H9 (cell line): ENCODE data around the gene KCTD2. TPM values are rescaled to one million over a fixed set of nuclear protein-coding genes. Genes with fewer than 3 reads are reported as not detected.

Experiments
- DNase-seq: peaks from one replicate; pipeline ENCODE4 v3.0.0-alpha.2; 2017
- H2AFZ ChIP-seq: one replicate; pipeline ENCODE4 v1.6.1; 2013; ENCODE audit warnings: mild to moderate bottlenecking, low read length, control low read depth, moderate library complexity
- H2AK5ac ChIP-seq: 2 replicates; pipeline ENCODE4 v1.6.1; 2013; ENCODE audit warnings: low read length, control low read depth, mixed read lengths; ENCODE audit not compliant: insufficient read length
- H2BK120ac ChIP-seq: one replicate; pipeline ENCODE4 v1.6.1; 2013; ENCODE audit warnings: low read depth, mild to moderate bottlenecking, low read length, control low read depth, inconsistent platforms; ENCODE audit not compliant: poor library complexity, severe bottlenecking
- H2BK12ac ChIP-seq: 2 replicates; pipeline ENCODE4 v1.6.1; 2013; ENCODE audit warnings: low read length, control low read depth, mixed read lengths, low read depth; ENCODE audit not compliant: insufficient read length
- H2BK15ac ChIP-seq: 2 replicates; pipeline ENCODE4 v1.6.1; 2013; ENCODE audit warnings: low read depth, low read length, control low read depth
- H2BK20ac ChIP-seq: one replicate; pipeline ENCODE4 v1.6.1; 2013; ENCODE audit warnings: low read depth, mild to moderate bottlenecking, low read length, control low read depth, inconsistent platforms; ENCODE audit not compliant: poor library complexity, severe bottlenecking
- H2BK5ac ChIP-seq: 2 replicates; pipeline ENCODE4 v1.6.1; 2013; ENCODE audit warnings: low read length, control low read depth, mixed read lengths; ENCODE audit not compliant: insufficient read length
- H3K14ac ChIP-seq: 2 replicates; pipeline ENCODE4 v1.6.1; 2013; ENCODE audit warnings: low read length, control low read depth; ENCODE audit not compliant: insufficient read depth
- H3K18ac ChIP-seq: 2 replicates; pipeline ENCODE4 v1.6.1; 2013; ENCODE audit warnings: low read depth, mild to moderate bottlenecking, mixed read lengths, low read length, control low read depth; ENCODE audit not compliant: insufficient read length
- H3K23ac ChIP-seq: 2 replicates; pipeline ENCODE4 v1.6.1; 2013; ENCODE audit warnings: low read length, control low read depth, mixed read lengths, low read depth; ENCODE audit not compliant: insufficient read length
- H3K23me2 ChIP-seq: 2 replicates; pipeline ENCODE4 v1.6.1; 2013; ENCODE audit warnings: low read depth, mild to moderate bottlenecking, mixed read lengths, low read length, control low read depth; ENCODE audit not compliant: insufficient read length, poor library complexity, severe bottlenecking
- H3K27ac ChIP-seq: 2 replicates; pipeline ENCODE4 v1.5.1; 2013; ENCODE audit warnings: low read length, control low read depth, mixed read lengths, low read depth; ENCODE audit not compliant: insufficient read length
- H3K27me3 ChIP-seq: 2 replicates; pipeline ENCODE4 v1.6.1; 2013; ENCODE audit warnings: low read length, control low read depth, inconsistent platforms; ENCODE audit not compliant: insufficient read depth
- H3K4ac ChIP-seq: 2 replicates; pipeline ENCODE4 v1.6.1; 2013; ENCODE audit warnings: low read depth, mild to moderate bottlenecking, control low read depth, inconsistent platforms, low read length, moderate library complexity
- H3K4me1 ChIP-seq: 2 replicates; pipeline ENCODE4 v1.6.1; 2013; ENCODE audit warnings: low read length, control low read depth, inconsistent platforms; ENCODE audit not compliant: insufficient read depth
- H3K4me2 ChIP-seq: 2 replicates; pipeline ENCODE4 v1.6.1; 2013; ENCODE audit warnings: low read length, control low read depth, mixed read lengths; ENCODE audit not compliant: insufficient read length, insufficient read depth
- H3K56ac ChIP-seq: 2 replicates; pipeline ENCODE4 v1.6.1; 2013; ENCODE audit warnings: low read depth, mild to moderate bottlenecking, mixed read lengths, low read length, control low read depth; ENCODE audit not compliant: insufficient read length
- H3K79me1 ChIP-seq: 2 replicates; pipeline ENCODE4 v1.6.1; 2013; ENCODE audit warnings: low read depth, mild to moderate bottlenecking, moderate library complexity, low read length, control low read depth, inconsistent platforms; ENCODE audit not compliant: insufficient read depth, poor library complexity, severe bottlenecking
- H3K79me2 ChIP-seq: 2 replicates; pipeline ENCODE4 v1.6.1; 2013; ENCODE audit warnings: low read length, control low read depth, inconsistent platforms; ENCODE audit not compliant: insufficient read depth
- H3K9ac ChIP-seq: 2 replicates; pipeline ENCODE4 v1.6.1; 2013; ENCODE audit warnings: low read length, control low read depth, mixed read lengths; ENCODE audit not compliant: insufficient read length; ENCODE audit errors: extremely low read depth
- H3K9me3 ChIP-seq: one replicate; pipeline ENCODE4 v1.6.1; 2013; ENCODE audit warnings: low read depth, low read length, inconsistent platforms; ENCODE audit not compliant: control insufficient read depth
- H3T11ph ChIP-seq: one replicate; pipeline ENCODE4 v1.6.1; 2013; ENCODE audit warnings: mild to moderate bottlenecking, low read length, control low read depth, inconsistent platforms
- H4K20me1 ChIP-seq: one replicate; pipeline ENCODE4 v1.6.1; 2013; ENCODE audit not compliant: control insufficient read depth, insufficient read length, insufficient read depth
- H4K5ac ChIP-seq: 2 replicates; pipeline ENCODE4 v1.6.1; 2013; ENCODE audit warnings: low read depth, mild to moderate bottlenecking, mixed read lengths, low read length, control low read depth; ENCODE audit not compliant: insufficient read length
- H4K8ac ChIP-seq: replicated peaks from 2 replicates; pipeline ENCODE4 v1.6.1; 2013; ENCODE audit warnings: low read length, control low read depth, mixed read lengths, low read depth; ENCODE audit not compliant: insufficient read length
- H4K91ac ChIP-seq: 2 replicates; pipeline ENCODE4 v1.6.1; 2013; ENCODE audit warnings: low read depth, mild to moderate bottlenecking, moderate library complexity, mixed read lengths, low read length, control low read depth; ENCODE audit not compliant: insufficient read length
- H3K27ac Mint-ChIP-seq, 3 experiments: 2 replicates in 2 of 3; 3 replicates in 1 of 3; pipeline ENCODE4 v1.8.0; 2020 to 2021; ENCODE audit warnings: mixed read lengths in 3 of 3, mild to moderate bottlenecking in 1 of 3, moderate library complexity in 1 of 3
- H3K27me3 Mint-ChIP-seq: 2 replicates; pipeline ENCODE4 v1.8.0; 2021; ENCODE audit warnings: low read depth, mild to moderate bottlenecking, moderate library complexity, mixed read lengths
- H3K36me3 Mint-ChIP-seq, 3 experiments: 2 replicates in 2 of 3; 3 replicates in 1 of 3; pipeline ENCODE4 v1.8.0; 2020 to 2021; ENCODE audit warnings: low read depth in 3 of 3, mixed read lengths in 3 of 3; ENCODE audit not compliant: insufficient read depth in 1 of 3
- H3K4me1 Mint-ChIP-seq, 2 experiments: 2 replicates each; pipeline ENCODE4 v1.8.0; 2020; ENCODE audit warnings: mixed read lengths in 2 of 2
- H3K4me3 Mint-ChIP-seq, 2 experiments: 2 replicates in 1 of 2; 3 replicates in 1 of 2; pipeline ENCODE4 v1.8.0; 2020 to 2021; ENCODE audit warnings: mild to moderate bottlenecking in 2 of 2, mixed read lengths in 2 of 2, moderate library complexity in 1 of 2
- H3K9me3 Mint-ChIP-seq, 2 experiments: 2 replicates in 1 of 2; 3 replicates in 1 of 2; pipeline ENCODE4 v1.8.0; 2020; ENCODE audit warnings: mild to moderate bottlenecking in 2 of 2, mixed read lengths in 2 of 2, moderate library complexity in 1 of 2
- CTCF ChIP-seq: fragments of 200-600 bp; sonication (generic); conservative IDR thresholded peaks from 3 replicates; pipeline ENCODE4 v1.8.0; 2021; ENCODE audit warnings: antibody characterized with exemption, mild to moderate bottlenecking
- WGBS: extraction: QIAGEN DNeasy Blood & Tissue Kit; methylation state at CpG from one replicate; pipeline ENCODE4 v1.1.7; 2013; ENCODE audit warnings: missing lambda C conversion rate, low lambda C conversion rate, mixed read lengths; ENCODE audit not compliant: insufficient read length; ENCODE audit errors: extremely low coverage; 5-methylcytosine and 5-hydroxymethylcytosine counted together
- total RNA-seq: library from RNA; stranded (reverse); gene quantifications from 2 replicates; pipeline ENCODE4 v1.2.1, GENCODE V29; 2021

The KCTD2 gene
- total RNA-seq, 1 experiment from 2014 or later: 40.1 TPM

- WGBS: no CpG with 5 or more reads among the region's 13 CpGs
- no peak overlapping the region for H4K5ac ChIP-seq
These were observed 35.5 kb upstream of the KCTD2 start for GRCh38 chr17:75011401-75012095.

More at GRCh38 chr17:75011401-75012095, 35.5 kb upstream of the KCTD2 start:
- H3K9me3 ChIP-seq: no peaks in the 10 kb centered on the region
- no peak overlapping the region for H3T11ph ChIP-seq
- H3K27ac Mint-ChIP-seq: peak overlapping the region; percentile 66 to 98 (median 96); a peak in 6 of 7 replicates
- H3K9ac ChIP-seq: peak overlapping the region; percentile 59
- H3K36me3 Mint-ChIP-seq: peaks cover 4 to 13% (median 4%) of the 10 kb centered on the region in 3 experiments; a peak in 4 of 7 replicates
- H3K4ac ChIP-seq: no peak overlapping the region
- H3K79me2 ChIP-seq: no peaks in the 10 kb centered on the region
- no peak overlapping the region for H2BK120ac ChIP-seq
- H3K4me1 ChIP-seq: no peaks in the 10 kb centered on the region; the same call in 1 of the 2 replicates
- peak overlapping the region; percentile 63 for H3K27ac ChIP-seq
- no peak overlapping the region for H2BK5ac ChIP-seq
- H2BK12ac ChIP-seq: no peak overlapping the region
- no peak overlapping the region for H3K23ac ChIP-seq
- H3K4me3 Mint-ChIP-seq: peak overlapping the region; percentile 87
- peak overlapping the region; percentile 97 for H3K4me2 ChIP-seq
- no peaks in the 10 kb centered on the region for H3K79me1 ChIP-seq
- H3K27me3 ChIP-seq: no peaks in the 10 kb centered on the region
- no peak for TF ChIP-seq CTCF
- no peak overlapping the region for H3K18ac ChIP-seq
- H3K23me2 ChIP-seq: peaks cover 10% of the 10 kb centered on the region
- no peak overlapping the region for H4K91ac ChIP-seq
- no peak overlapping the region for H2BK15ac ChIP-seq
- no peak overlapping the region for H2AK5ac ChIP-seq
- no peak for DNase-seq
- H3K4me1 Mint-ChIP-seq: peaks cover 23 to 25% of the 10 kb centered on the region in 2 experiments
- H4K20me1 ChIP-seq: no peaks in the 10 kb centered on the region
- H4K8ac ChIP-seq: no peak overlapping the region
- no peak overlapping the region for H3K56ac ChIP-seq
- no peaks in the 10 kb centered on the region for H3K9me3 Mint-ChIP-seq
- no peak overlapping the region for H2AFZ ChIP-seq
- H3K14ac ChIP-seq: peak overlapping the region; percentile 60; the same call in 1 of the 2 replicates
- H2BK20ac ChIP-seq: no peak overlapping the region
- peaks cover 2% of the 10 kb centered on the region for H3K27me3 Mint-ChIP-seq
